GM20000 (cell line): ENCODE data around the gene PLXNC1.

Experiments
- DNase-seq: peaks from one replicate; pipeline ENCODE4 v3.0.0; 2012; ENCODE audit warnings: low spot score
- TF ChIP-seq, protein P1 (sequence below): IDR thresholded peaks from 2 replicates; pipeline ENCODE4 v1.5.1; 2012; ENCODE audit warnings: mild to moderate bottlenecking, control low read depth; ENCODE audit errors: extremely low read depth, missing control alignments

PLXNC1 gene

DNA sequence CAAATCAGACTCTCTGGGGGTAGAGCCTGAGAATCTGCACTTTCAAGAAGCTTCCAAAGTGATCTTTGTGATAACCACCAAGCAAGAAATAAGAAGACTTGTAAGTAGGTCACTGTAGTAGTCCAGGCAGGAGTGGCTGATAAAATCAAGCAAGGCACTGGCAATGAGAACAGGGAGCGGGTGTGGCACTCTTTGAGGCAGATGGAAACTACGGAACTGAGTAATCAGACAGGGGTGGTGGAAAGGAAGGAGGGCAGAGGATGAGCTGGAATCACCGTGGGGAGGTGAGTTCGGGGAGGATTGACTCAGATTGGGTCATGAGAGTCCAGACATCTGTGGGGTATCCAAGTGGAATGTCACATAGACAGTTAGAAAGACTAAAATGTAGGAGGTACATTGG lies 44.4 kb upstream of the PLXNC1 start:
- no peak for DNase-seq
- TF ChIP-seq, protein P1, sequence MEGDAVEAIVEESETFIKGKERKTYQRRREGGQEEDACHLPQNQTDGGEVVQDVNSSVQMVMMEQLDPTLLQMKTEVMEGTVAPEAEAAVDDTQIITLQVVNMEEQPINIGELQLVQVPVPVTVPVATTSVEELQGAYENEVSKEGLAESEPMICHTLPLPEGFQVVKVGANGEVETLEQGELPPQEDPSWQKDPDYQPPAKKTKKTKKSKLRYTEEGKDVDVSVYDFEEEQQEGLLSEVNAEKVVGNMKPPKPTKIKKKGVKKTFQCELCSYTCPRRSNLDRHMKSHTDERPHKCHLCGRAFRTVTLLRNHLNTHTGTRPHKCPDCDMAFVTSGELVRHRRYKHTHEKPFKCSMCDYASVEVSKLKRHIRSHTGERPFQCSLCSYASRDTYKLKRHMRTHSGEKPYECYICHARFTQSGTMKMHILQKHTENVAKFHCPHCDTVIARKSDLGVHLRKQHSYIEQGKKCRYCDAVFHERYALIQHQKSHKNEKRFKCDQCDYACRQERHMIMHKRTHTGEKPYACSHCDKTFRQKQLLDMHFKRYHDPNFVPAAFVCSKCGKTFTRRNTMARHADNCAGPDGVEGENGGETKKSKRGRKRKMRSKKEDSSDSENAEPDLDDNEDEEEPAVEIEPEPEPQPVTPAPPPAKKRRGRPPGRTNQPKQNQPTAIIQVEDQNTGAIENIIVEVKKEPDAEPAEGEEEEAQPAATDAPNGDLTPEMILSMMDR, result no peak

GRCh38 chr12:94107910-94108309 lies 40.5 kb upstream of the PLXNC1 start:
- TF ChIP-seq, protein P1, result no peak
- no peak for DNase-seq

GRCh38 chr12:94109160-94109559 lies 39.2 kb upstream of the PLXNC1 start:
- TF ChIP-seq, protein P1, result no peak
- DNase-seq, result peak; percentile 29

GRCh38 chr12:94110258-94110657 lies 38.1 kb upstream of the PLXNC1 start:
- DNase-seq, result no peak
- TF ChIP-seq, protein P1, result no peak

DNA sequence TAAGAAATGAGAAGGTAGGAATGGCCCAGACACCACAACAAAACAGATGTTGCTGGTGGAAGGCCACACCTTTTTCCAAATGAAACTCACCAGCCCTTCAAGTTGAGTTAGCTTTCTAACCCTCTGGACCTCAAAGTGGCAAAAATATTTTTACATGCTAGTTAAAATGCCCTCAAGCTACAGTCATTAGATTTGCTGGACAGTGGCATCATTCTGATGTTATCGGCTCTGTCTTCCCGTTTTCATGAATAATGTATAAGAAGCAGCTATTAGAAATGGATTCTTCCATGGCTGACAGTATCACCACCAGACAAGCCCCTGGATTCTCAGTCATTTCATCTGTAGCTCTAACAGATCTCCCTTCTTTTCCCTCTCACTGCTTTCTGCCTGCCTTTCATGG lies 37.1 kb upstream of the PLXNC1 start:
- no peak for DNase-seq
- TF ChIP-seq, protein P1, result no peak

- TF ChIP-seq, protein P1, result no peak
- no peak for DNase-seq
Measured at GRCh38 chr12:94112121-94112520, 36.3 kb upstream of the PLXNC1 start.

GRCh38 chr12:94114166-94114565 lies 34.2 kb upstream of the PLXNC1 start:
- TF ChIP-seq, protein P1, result no peak
- no peak for DNase-seq
